Stimulated activated CD4-positive, alpha-beta T cell treated with anti-CD3 and anti-CD28 coated beads, Interleukin-1b, Interleukin-23, amount 100 ng/mL, for 48 hours (primary cell): ENCODE measurements around the gene CCL5.

Source experiments
- DNase-seq: peaks from one replicate; pipeline ENCODE4 v3.0.0-alpha.2; 2020

The CCL5 gene

DNA sequence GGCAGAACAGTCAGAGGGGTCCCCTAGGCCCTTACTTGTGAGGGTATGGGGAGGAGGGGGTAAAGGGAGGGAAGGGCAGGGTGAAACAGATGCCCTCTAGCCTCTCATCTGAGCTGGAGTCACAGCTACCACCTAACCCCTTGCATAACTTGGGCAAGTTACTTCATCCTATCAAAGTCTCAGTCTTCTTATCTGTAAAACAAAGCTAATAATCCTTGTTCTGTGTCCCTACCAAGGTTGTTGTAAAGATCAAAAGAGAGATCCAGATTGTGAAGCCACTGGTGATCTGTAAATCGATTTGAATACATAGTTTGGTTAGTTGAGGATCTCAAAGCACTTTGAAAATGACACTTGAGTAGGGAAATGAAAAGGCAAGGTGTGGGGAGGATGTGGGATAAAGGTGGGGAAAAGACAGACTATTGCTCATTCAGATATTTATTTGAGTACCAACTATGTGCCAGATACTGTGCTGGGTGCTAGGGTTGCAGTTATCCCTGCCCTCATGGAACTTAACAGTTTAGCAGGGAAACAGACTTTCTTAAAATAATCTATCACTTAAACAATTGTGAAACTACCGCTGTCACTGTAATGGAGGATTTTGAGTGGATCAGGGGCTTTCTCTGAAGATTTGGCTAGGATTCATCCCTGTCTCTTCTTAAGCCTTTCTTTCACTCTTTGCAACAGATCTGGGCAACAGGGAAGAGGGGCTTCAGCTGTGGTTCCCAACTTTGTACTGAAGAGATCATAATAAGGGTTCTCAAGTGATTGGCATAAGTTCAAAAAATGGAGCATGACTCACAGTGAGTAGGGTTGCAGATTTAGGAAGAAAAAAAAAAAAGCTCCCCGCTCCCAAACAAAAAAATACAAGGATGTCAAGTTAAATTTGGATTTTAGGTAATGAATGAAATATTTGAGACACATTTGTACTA, 14.5 kb downstream of the CCL5 start:
- no peak for DNase-seq

GRCh38 chr17:35864853-35865252, 15.3 kb downstream of the CCL5 start:
- DNase-seq: no peak

DNA sequence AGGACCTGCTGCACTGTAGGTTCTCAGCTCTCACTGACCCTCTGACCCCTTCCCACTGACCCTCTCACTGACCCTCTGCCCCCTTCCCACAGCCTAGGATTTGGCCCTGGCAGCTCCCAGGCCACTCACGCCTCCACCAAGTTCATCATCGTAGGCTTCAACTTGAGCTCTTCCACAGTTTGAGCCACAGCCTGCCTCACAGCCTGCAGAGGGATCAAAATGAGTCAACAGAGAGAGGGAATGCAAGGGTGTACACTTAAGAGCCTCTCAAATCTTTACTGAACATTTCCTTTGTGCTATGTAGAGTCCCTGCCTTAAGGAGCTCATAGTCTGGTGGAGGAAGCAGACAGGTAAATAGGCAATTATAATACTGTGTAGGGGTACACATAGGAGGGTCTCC, 23.6 kb downstream of the CCL5 start:
- no peak for DNase-seq

- DNase-seq: no peak
Observed at GRCh38 chr17:35855965-35856364, 24.2 kb downstream of the CCL5 start.

- peak; percentile 42 for DNase-seq
Observed at GRCh38 chr17:35849469-35850348, 30.5 kb downstream of the CCL5 start.

DNA sequence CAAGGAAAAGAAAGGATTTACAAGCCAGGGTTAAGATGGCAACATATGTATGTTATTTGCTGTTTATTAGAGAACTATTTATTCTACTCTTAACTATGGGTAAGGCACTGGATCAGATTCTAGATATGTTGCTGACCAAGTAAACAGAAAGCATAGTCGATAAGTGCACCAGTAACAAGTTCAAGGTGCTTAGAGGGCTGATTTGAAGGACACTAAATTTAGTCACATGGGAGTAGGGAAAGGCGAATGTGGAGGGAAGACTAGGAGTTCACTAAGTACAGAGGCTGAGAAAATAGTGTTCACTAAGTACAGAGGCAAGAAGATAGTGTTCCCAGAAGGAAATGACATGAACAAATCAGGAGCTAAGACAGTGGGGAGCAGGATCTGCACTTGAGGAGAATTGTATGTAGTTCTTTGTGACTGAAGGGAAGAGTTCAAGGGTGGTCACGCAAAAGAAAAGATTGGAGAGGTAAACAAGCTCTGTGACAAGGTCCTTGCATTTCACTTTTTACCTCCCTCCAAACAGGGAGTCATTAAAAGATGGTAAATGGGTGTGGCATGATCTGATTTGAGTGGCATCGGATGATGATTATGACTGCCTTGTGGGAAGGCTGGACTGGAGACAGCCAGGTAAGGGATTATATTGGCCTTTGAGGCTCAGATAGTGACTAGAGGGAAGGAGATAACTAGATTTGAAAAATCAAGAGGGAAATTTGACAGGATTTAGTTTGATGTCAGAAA, 32.4 kb downstream of the CCL5 start:
- no peak for DNase-seq

DNA sequence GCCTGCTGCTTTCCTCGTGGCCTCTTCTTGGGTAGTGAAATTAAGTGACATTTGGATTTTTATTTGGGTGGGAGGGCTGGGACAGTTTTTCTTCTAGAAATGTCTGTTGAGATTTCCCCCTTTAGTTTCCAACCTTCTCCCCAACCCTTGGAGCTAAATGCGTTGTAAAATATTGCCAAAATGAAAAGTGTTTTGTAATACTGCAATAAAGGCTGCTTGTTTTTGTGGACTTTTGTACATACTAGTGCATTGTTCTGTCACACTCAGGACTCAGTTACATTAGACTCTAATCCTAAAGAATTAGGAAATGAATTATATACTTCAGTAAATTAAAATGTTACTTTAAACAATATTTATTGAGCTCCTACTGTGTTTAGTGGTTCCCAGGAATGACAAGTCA, 33.2 kb downstream of the CCL5 start:
- no peak for DNase-seq

DNA sequence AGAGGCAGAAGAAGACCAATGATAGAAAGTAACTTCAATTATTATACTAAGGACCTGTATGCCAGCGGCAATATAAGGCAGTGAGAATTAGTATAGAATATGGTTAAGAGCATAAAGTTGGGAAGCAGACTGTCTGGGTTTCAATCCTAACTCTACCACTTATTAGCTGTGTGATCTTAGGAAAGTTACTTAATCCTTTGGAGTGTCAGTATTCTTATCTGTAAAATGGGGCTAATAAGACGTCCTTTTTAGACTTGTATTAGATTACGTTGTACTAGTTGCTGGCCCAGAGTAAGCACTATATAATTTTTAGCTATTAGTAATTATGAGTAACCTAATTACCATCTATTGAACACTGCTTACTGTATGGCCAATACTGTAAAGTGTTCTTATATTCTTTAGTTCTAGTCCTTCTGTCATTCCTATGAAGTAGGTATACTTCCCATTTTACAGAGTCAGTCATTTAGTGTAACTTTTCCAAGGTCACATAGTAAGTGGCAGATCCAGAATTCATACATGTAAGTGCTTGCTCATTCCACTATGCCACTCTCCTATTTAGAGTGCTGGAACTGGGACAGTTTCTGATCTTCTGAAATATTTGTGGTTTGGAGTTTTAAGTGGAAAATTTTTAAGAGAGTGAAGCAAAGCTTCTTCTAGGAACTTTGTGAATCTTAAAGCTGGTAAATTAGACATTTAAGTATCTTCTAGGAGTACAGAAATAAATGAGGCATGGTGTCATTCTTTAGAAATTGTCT, 33.9 kb downstream of the CCL5 start:
- no peak for DNase-seq

- DNase-seq: no peak
Observed at GRCh38 chr17:35844547-35844946, 35.6 kb downstream of the CCL5 start.

DNA sequence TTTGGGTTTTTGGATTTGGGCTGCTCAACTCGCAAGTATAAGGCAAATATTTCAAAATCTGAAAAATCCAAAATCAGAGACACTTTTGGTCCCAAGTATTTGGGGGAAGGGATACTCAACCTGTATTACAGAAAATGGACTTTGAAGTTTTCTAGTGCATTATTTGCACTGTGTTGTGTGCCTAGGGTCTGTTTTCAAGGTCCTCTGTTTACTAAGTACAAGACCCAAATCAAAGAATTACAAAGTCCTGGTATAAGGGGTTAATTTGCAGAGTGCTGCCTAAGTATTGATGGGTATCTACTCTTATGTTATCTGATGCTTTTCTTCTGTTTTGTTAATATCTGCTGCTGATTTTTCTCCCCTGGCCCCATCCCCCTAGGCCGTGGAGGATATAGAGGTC, 36.5 kb downstream of the CCL5 start:
- no peak for DNase-seq

- no peak for DNase-seq
Observed at GRCh38 chr17:35842239-35842638, 37.9 kb downstream of the CCL5 start.

DNA sequence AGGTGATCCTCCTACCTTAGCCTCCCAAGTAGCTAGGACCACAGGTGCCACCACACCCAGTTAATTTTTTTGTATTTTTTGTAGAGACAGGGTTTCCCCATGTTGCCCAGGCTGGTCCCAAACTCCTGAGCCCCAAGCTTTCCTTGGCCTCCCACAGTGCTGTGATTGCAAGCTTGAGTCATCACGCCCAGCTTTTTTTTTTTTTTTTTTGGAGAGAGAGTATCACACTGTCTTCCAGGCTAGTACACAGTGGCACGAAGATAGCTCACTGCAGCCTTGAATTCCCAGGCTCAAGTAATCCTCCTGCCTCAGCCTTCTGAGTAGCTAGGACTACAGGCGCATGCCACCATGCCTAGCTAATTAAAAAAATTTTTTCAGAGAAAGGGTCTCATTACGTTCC, 38.7 kb downstream of the CCL5 start:
- no peak for DNase-seq

- DNase-seq: no peak
Observed at GRCh38 chr17:35841101-35841500, 39.1 kb downstream of the CCL5 start.

DNA sequence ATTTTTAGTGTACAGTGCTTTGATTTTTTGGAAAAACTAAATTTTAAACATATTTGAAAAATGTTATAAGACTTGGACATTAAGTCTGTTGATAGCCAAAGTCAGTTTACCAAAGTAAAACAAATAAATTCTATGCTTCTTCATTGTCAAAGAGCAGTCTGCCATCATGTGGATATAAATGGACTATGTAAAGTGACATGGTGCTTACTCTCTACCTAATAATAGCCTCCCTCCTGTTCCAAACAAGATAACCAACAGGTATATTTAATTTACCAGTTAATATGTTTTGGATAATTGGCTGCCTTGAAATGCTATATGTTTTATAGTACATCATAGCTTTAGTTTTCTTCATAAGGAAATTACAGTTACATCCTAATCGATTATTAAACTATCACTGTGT, 55.0 kb downstream of the CCL5 start:
- no peak for DNase-seq
